HL-60/S4 treated with retinoic acid at 250 ng/mL for 4 days and 3 days (cell line): Measurements from ENCODE around the gene TPCN2.

ENCODE experiments used
- in situ Hi-C: fragments of 300-500 bp; cut with MboI; formaldehyde crosslinking; loops from 2 replicates; pipeline ENCODE4 v1.7.0; 2022; ENCODE audit warnings: low sequenced_read_pairs

TPCN2 gene

DNA sequence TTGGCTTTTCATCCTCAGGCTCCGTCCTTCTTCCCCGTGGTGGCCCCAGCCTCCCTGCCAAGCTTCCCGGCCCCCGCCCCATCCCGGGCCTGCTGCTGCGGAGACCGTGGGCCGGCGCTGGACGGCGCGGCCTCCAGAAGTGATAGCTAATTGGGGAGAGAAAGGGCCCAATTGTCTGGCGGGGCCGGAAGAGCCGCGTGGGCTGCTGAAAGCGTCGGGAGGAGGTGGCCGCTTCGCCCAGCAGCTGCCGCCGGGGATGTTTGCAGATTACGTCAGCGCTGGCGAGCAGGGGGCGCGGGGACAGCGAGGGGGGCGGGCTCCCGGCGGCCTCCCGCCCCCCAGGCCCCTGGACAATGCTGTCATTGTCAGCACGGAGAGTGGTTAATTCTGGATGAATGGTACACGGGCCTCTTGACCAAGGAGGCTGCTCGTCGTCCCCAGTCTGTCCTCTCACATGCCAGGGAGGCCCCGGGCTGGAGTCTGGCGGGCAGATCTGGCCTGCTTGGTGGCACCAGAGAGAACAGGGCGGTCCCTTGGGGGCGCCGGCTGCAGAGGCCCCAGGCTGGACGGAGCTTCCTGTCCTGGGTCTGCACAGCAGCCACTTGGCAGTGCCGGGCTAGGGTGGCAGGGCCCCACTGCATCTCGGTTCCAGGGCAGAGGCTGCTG lies 108.6 kb downstream of the TPCN2 start:
- in situ Hi-C loops: no loop called here

DNA sequence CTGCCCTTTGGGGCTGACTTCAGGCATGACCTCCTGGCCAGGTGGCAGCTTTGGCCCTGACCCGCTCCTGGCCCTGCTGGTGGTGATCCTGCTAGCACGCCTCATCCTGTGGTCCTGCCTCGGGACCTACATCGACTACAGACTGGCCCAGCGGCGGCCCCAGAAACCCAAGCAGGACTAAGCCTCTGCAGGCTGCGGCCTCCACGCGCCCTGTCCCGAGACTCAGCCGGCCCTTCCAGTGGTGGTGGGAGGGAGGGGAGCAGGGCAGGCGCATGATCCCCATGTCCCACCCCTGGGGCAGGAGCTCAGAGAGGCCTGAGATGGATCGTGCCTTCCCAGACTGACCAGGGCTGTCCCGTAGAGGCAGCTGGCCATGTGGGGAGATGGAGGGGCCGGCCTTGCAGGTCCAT lies 109.1 kb downstream of the TPCN2 start:
- in situ Hi-C loops: no loop called here

DNA sequence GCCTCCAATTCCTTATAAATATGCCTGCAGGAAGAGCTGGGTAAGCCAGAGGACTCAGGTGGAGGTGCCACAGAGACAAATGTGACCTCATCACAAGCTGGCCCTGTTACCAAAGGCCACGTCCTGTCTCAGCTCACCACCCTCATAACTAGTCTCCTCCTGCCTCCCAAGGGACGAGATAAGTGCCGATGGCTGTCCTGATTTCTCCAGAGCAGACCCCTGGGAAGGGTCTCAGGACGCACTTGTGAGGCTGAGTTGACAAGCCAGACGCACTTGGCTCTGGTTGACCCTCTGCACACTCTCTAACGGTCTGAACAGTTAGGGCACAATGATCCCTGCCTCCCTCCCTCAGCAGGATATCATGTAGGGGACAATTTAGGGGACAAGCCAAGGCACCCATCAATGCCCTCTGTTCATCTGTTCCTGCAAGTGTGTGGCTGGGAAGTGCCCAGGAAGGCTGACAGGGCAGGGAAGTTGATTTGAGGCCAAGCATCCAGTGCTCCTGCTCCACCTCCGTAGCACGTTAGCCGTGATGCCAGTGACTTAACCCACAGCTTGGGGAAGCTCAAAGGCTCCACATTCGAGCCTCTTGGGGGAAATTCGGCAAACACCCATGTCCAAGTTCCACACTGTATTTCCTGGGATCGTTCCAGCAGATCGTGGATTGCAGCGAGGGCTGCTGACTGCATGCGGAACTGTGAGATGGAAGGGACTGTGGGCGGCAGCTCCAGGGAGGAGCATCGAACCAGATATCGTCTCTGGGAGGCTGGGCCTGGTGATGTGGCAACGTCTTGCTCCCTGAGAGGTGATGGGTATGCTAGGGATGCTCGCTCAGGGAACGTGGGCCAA lies 109.8 kb downstream of the TPCN2 start:
- in situ Hi-C loops: no loop called here

DNA sequence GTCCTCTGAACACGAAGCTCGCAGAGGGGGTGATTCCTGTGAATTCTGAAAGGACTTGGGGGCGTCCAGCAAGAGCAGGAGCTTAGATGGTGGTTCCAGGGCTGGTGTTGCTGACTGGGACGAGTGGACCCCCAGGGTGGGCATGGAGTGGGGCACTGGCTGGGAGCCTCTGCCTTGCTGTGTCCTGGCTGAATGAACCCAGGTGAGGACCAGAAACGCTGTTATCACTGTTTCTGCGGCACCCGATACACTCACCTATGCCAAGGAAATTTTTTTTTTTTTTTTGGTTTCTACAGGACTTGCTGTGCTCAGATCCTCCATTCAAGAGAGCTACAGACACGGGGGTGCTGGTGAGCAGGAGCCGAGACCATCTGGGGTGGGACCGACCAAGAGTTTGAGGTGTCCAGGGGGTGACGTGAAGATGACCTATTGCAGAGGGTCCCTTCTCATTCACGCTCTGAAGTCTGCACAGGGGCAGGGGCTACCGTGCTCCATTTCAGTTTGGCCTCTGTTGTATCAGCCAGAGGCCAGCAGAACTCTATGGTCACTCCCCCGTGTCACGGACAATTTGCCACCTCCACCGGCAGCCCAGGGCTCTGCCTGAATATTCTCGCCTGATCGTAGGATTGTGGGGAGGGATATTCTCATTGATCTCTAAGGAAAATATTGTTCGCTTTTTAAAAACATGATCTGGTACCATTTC lies 110.6 kb downstream of the TPCN2 start:
- in situ Hi-C loops: no loop called here

DNA sequence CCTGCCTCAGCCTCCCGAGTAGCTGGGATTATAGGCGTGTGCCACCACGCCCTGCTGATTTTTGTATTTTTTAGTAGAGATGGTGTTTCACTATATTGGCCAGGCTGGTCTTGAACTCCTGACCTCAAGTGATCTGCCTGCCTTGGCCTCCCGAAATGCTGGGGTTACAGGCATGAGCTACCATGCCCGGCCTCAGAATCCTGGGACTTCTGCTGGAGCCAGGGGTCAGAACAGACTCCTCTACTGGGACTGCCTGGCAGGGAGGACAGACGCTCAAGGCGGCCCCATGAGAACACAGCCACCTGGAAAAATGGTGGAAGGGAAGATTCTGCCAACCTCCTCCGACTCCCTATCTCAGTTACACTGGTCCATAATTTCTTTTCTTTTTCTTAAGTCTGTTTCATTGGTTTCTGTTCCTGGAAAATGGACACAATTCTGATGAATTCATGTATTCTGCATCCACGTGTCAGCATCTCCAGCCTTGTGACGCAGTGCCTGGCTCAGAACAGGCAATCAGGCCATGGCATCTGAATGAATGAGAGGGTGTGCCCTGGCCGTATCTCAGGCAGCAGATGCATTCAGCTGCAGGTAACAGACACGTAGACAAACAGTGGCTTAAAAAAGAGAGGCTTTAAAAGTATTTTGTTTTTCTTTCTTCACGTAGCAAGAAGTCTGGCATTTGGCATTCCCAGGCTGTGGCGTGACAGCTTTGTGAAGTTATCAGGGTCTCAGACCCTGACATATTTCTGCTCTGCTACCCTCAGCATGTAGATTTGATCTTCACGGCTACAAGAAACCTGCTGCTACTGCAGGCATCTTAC lies 111.8 kb downstream of the TPCN2 start:
- in situ Hi-C loops: no loop called here

GRCh38 chr11:69161117-69161407 lies 112.3 kb downstream of the TPCN2 start:
- in situ Hi-C loops: no loop called here

- in situ Hi-C loops: no loop called here
Measured at GRCh38 chr11:69162505-69162904, 113.8 kb downstream of the TPCN2 start.

- in situ Hi-C loops: no loop called here
Measured at GRCh38 chr11:69163842-69164241, 115.1 kb downstream of the TPCN2 start.

GRCh38 chr11:69164824-69165223 lies 116.1 kb downstream of the TPCN2 start:
- in situ Hi-C loops: no loop called here

GRCh38 chr11:69165775-69166174 lies 117.0 kb downstream of the TPCN2 start:
- in situ Hi-C loops: no loop called here

DNA sequence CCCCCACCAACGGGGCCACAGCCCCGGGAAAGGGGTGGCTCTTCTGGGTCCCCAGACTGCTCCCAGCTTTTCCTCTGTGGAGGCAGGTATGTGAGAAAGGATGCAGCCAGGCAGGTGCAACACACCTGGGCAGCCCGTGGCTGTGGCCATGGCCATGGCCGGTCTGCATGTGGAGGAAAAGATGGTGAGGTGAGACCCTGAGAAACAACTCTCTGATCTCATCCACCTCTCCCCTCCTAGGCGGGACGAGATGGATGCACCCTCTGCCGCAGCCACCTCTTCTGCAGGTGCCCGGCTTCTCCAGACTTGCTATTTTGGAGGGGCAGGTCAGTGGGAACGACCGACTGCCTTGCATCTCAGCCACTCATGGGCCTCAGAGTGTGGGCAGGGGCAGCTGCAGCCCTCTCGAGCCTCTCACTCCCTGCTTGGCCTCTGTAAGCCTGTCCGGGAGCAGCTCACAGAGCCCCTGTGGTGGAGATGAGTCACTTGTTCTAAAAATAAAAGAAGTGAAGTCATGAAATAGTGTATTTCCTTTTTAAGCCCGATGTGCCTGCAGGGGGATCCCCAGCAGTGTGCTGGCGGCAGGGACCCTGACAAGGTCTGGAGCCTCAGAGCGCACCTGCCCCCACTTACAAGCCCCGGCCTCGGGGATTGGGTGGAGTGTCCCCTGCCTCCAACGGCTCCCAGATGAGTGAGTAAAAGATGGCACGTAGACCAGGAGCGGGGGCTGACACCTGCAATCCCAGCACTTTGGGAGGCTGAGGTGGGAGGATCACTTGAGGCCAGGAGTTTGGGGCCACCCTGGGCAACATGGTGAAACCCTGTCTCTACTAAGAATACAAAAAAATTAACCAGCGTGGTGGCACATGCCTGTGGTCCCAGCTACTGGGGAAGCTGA lies 117.7 kb downstream of the TPCN2 start:
- in situ Hi-C loops: no loop called here

DNA sequence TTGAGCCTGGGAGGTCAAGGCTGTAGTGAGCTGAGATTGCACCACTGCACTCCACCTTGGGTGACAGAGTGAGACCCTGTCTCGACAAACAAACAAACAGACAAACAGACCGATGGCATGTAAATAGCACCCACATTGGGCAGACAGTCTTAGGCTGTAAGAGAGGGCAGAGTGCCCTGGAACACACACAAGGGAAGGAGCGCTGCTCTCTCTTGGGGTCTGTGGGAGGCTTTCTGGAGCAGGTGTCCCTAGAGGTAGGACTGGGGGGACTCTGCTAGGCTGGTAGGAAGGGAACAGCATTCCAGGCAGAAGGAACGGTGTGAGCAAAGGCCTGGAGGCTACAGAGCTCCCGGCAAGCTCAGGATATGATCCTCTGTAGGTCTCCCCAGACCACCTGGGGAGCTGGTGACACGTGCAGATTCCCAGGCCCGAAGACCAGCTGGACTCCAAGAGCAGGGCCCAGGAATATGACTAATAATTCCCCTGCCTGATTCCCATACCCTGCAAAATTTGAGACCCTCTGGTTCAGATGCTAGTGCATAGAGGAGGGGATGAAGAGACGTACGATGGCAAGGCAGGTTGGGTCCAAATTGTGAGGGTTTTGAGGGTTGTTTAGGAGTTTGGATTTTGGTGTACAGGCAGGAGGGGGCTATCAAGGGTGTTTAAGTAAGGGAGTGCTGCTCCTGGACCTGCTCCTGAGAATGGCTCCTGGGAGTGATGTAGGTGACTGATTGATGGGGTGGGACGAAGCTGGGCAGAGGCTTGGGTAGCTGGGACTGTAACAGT lies 118.6 kb downstream of the TPCN2 start:
- in situ Hi-C loops: no loop called here

GRCh38 chr11:69167916-69168691 lies 119.4 kb downstream of the TPCN2 start:
- in situ Hi-C loops: no loop called here

DNA sequence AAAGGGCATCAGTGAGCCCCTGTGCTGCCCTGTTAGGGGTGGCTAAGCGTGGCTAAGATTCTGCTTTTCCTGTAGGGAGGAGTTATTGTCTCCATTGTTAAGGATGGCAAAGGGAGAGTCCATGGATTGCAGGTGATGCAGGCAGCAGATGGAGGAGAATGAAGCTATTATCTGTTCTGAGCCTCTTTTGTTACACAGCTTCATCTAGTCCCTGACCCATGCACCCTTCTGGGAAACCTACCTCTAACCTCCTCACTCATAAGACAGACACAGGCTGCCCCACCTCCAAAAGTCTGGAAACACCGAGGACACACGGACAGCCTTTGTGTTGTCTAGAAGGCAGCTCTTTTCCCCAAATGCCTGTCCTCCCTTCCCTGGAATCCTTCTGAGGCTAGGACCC lies 120.7 kb downstream of the TPCN2 start:
- in situ Hi-C loops: no loop called here

GRCh38 chr11:69170704-69171103 lies 122.0 kb downstream of the TPCN2 start:
- in situ Hi-C loops: no loop called here

DNA sequence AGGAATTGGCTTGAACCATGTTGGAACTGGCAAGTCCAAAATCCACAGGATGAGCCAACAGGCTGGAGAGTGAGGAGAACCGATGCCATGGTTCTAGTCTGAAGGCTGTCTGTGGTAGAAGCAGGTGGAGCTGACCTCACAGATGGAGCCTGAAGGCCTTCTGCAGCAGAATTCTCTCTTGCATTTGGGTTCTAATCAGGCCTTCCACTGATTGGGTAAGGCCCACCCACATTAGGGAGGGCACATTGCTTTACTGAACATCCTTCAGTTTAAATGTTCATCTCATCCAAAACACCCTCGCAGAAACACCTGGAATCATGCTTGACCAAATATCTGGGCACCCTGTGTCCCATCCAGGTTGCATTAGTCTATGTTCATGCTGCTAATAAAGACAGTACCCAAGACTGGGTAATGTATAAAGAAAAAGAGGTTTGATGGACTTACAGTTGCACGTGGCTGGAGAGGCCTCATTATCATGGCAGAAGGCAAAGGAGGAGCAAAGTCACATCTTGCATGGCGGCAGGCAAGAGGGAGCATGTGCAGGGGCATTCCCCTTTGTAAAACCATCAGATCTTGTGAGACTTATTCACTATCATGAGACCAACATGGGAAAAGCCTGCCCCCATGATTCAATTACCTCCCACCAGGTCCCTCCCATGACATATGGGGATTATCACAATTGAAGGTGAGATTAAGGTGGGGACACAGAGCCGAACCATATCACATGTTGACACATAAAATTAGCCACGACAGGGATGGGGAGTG lies 122.9 kb downstream of the TPCN2 start:
- in situ Hi-C loops: no loop called here

GRCh38 chr11:69172674-69173073 lies 123.9 kb downstream of the TPCN2 start:
- in situ Hi-C loops: no loop called here

DNA sequence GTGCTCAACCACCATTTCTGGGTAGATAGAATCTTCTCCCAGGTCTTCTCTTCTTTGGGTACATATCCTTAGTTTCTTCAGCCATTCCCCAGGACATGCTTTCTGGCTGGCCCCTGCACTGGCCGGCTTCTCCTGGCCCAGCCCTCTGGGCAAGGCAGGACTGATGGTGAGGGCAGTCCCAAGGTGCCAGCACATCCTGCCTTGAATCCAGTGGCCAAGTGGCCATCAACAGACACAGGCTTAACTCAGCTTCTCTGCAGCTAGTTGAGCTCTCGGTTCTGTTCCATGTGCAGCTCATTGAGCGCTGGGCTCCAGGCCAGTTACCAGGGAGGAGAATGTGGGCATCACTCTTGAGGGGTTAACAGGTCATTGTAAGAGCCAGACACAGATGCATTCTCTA lies 124.6 kb downstream of the TPCN2 start:
- in situ Hi-C loops: no loop called here
